HG03558 (cell line): Measurements from ENCODE around the gene ALDH1L2.

Experiments used
- ATAC-seq: cut with Tn5 transposase; IDR thresholded peaks from one replicate; pipeline ENCODE4 v1.9.1; 2021; ENCODE audit warnings: moderate number of reproducible peaks; ENCODE audit not compliant: unreplicated experiment; ENCODE audit errors: extremely low read depth

The ALDH1L2 gene

DNA sequence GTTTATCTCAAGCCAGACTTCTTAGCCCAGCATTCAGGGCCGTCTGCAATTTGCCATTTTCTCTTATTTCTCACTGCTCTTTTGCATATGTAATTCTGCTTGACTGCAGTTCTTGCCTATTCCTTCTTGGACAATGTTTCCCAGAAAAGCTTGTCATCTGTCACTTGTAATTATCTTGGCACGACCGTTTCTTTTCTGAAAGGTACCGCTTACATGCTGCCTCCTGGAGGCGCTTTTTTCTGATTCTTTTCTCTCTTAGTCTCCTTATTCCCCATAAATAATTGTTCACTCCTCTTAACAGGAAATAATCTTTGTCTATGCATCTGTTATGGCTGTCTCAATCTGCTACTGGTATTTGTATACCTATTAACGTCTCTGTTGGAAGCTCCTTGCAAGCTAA, 1.2 kb upstream of the ALDH1L2 start:
- no peak for ATAC-seq

DNA sequence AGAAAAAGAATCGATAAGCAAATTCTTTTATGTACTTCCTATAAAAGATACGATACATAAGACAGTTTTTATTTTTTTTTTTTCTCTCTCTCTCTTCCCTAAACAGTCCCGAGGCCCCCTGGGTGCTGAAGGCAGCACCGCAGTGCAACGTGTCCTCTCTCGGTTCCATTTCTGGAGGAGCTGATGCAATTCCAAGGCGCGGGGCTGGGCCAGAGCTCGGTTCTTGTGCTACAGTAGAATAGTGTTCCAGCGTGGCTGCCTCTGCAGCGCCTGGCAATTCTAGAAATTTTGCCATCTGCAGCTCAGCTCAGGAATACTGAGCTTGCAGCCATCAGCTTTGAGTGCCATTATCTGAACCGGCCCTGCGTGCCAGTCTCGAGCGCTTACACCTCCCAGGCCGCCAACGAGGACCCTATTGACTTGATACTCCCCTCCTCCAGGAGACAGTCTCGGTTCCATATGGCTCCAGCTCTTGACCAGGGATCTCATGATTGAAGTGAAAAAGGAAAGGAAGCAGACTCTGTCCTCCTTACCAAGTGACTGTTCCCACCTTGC, 630 bp downstream of the ALDH1L2 start:
- no peak for ATAC-seq

GRCh38 chr12:105083031-105083430, 1.2 kb downstream of the ALDH1L2 start:
- ATAC-seq = no peak

DNA sequence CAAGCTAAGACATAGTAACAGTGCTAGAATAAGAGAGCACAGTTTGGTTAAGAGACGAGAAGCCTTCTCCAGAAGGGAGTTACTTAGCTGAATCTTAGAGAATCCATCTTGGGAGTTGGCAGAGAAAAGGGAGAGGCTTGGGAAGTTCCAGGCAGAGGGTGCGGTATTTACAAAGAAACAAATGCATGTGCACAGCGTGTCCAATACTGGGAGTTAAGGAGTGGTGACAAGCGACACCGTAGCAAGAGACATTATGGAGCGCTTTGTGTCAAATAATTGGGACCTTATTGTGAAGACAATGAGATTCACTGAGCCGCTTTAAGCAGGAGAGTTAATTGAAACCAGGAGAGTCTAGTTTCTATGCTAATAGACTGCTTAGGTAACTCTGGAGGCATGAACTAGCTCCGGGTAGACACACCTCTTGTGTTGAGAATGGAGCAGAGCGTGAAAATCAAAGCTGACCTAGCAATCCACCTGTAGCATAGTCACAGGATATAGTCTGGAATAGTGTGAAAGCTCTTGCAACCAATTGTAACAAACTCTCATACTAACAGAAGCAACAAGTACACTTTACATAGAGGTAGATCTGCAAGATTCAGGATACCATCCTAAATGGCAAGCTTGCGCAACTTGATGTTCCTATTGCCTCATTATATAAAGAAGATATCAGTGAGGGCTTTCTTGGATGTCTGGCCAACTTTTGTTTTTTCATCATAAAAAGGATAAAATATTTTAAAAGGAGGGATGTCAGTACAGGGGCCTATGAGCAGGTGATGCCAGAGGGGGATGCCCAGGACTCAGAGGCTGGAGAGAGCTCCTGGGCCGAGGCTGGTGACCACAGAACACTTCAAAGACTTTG, 5.3 kb downstream of the ALDH1L2 start:
- no peak for ATAC-seq

- no peak for ATAC-seq
These were observed 6.8 kb downstream of the ALDH1L2 start for GRCh38 chr12:105077435-105077834.

GRCh38 chr12:105076913-105077312, 7.3 kb downstream of the ALDH1L2 start:
- ATAC-seq = no peak

GRCh38 chr12:105076098-105076497, 8.2 kb downstream of the ALDH1L2 start:
- no peak for ATAC-seq

DNA sequence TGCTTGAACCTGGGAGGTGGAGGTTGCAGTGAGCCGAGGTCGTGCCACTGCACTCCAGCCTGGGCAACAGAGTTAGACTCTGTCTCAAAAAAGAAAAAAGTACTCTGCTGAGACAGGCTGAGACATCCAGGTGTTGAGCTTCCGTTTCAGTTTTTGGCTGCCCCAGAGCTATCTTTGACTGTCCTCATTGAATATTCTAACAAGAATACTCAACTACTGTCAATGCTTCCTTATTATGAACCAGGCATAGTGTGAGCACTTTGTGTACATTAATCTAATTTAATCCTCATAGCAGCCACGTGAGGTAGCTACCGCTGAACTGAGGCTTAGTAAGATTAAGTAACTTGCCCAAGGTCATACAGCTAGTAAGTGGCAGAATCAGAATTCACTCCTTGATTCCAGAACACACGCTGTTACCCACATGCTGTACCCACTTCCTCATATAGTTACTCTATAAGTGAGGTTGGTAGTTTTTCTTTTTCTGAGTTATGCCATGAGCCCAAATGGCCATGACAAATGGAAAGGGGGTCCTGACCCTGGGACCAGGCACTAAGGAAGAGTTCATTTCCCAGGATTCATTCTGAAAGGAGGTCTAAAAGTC, 11.3 kb downstream of the ALDH1L2 start:
- ATAC-seq = no peak

GRCh38 chr12:105071981-105072380, 12.3 kb downstream of the ALDH1L2 start:
- ATAC-seq = no peak

- no peak for ATAC-seq
These were observed 14.1 kb downstream of the ALDH1L2 start for GRCh38 chr12:105069936-105070702.

- ATAC-seq = no peak
These were observed 16.7 kb downstream of the ALDH1L2 start for GRCh38 chr12:105067511-105068031.

- ATAC-seq = no peak
These were observed 19.6 kb downstream of the ALDH1L2 start for GRCh38 chr12:105064564-105065178.

- no peak for ATAC-seq
These were observed 23.4 kb downstream of the ALDH1L2 start for GRCh38 chr12:105060715-105061378.

DNA sequence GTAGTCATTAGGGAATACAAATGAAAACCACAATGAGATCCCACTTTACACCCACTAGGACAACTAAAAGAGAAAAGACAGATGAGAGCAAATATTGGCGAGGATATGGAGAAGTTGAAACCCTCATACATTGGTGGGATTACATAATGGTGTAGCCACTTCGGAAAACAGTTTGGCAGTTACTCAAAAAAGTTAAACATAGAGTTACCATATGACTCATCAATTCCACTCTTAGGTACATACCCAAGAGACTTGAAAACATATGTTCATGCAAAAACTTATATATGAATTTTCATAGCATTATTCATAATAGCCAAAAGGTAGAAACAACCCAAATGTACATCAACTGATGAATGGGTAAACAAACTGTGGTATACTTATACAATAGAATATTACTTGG, 27.1 kb downstream of the ALDH1L2 start:
- no peak for ATAC-seq

DNA sequence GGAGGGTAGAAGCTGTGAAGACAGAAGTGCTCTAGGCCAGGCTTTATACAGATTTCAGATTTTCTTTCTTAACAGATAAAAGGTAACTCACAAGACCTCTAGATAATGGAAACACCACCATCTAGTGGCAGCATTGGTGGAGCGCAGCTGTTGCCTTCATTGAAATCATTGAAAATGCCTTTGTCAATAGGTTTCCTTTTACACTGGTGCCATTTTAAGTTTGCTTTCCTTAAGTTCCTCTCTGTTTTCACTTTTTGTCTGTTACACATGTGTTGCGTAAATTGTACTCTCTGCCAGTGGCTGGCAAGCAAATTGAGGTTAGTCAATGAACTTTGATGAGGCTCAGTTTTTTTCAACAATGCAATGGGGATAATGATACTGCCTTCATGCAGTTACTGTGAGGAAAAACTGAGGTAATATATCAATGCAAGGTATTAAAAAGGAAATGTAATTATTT, 31.1 kb downstream of the ALDH1L2 start:
- ATAC-seq = no peak

DNA sequence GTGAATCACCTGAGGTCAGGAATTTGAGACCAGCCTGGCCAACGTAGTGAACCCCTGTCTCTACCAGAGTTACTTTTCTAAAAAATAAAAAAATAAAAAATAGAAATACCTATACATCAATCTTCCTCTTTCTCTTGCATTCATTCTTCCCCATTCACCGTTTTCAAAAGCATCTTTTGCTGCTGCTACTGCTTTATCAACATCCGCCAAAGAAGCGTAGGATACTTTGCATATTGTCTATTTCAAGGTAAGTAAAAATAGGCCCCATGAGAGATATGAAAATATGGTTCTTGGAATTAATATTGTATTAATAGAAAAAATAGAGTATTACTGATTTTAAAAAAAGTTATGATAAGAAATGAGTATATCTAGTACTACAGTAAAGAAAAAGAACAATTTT, 32.3 kb downstream of the ALDH1L2 start:
- ATAC-seq = no peak

DNA sequence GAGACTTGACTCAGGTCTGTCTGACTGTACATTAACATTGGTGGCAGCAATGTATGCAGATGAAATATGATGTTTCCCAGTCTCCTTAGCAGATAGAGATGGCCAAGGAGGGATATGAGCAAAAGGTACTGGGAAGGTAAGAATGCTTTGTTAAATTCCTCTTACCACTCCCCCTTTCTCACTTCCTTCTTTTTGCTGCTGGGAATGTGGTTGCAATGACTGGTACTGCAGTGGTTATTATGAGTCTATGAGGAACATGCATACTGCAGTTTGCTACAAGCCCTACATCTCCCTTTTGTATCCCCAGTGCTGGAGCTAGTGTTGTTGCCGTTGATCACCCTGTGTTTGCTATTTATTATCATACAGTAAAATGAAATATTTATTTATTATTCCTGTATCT, 35.9 kb downstream of the ALDH1L2 start:
- no peak for ATAC-seq

- ATAC-seq = no peak
These were observed 37.0 kb downstream of the ALDH1L2 start for GRCh38 chr12:105047308-105047707.

DNA sequence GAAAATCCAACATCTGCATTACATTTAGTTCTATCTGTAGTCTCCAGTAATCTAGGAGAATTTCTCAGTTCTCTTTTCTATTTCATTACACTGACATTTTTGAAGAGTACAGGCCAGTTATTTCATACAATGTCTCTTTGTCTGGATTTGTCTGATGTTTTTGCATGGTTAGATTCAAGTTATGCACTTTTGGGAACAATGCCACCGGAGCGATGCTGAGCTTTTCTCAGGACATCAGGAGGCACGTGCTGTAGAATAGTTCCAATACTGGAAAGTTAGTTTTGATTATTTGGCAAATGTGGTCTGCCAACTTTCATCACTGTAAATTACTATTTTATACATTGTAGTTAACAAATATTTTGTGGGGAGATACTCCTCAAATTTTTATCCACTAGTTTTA, 43.1 kb downstream of the ALDH1L2 start:
- no peak for ATAC-seq

- no peak for ATAC-seq
These were observed 43.8 kb downstream of the ALDH1L2 start for GRCh38 chr12:105040476-105040875.
